GM12878 (cell line): ENCODE results near the gene SECTM1. TPM values are rescaled to one million over a fixed set of nuclear protein-coding genes. Genes with fewer than 3 reads are reported as not detected.

Experiments
- ATAC-seq: fragments of 200-7000 bp; cut with Tn5 transposase; 3 replicates; pipeline ENCODE4 v1.9.1; 2020; ENCODE audit warnings: mild to moderate bottlenecking, moderate library complexity
- BruUV-seq: library from RNA; stranded (reverse); fragments of 400-500 nt; replicated peaks from 2 replicates; lab custom pipeline; 2021; lab: Mats Ljungman, UMichigan
- CTCF ChIA-PET: fragments of 300-600 bp; sonication (Branson Sonifier 250); formaldehyde crosslinking; extraction: SDS; loops from one replicate; lab custom pipeline; 2021; ENCODE audit warnings: inconsistent platforms; lab: Yijun Ruan, JAX
- POLR2A ChIA-PET: fragments of 350-600 bp; formaldehyde crosslinking; extraction: SDS; loops from one replicate; lab custom pipeline; 2021; ENCODE audit warnings: inconsistent platforms; lab: Charles Lee
- RAD21 ChIA-PET: fragments of 300-600 bp; sonication (Branson Sonifier 250); formaldehyde crosslinking; loops from one replicate; lab custom pipeline; 2023; ENCODE audit warnings: antibody characterized with exemption; ENCODE audit not compliant: unreplicated experiment; lab: Charles Lee
- SMC1A ChIA-PET: fragments of 300-600 bp; sonication (Branson Sonifier 250); formaldehyde crosslinking; loops from one replicate; lab custom pipeline; 2023; ENCODE audit not compliant: unreplicated experiment, uncharacterized antibody; lab: Charles Lee
- DNase-seq: peaks from one replicate; pipeline ENCODE4 v3.0.0-alpha.2; 2011; ENCODE audit warnings: low read depth, low spot score
- FAIRE-seq: peaks from 3 replicates; lab custom pipeline; 2011; peaks lifted over from hg19 to GRCh38; lab: Jason Lieb, UNC
- H2AFZ ChIP-seq: 2 replicates; pipeline ENCODE4 v1.6.0; 2011; ENCODE audit warnings: low read depth, low read length, control low read depth; ENCODE audit not compliant: control insufficient read depth
- H3K27ac ChIP-seq: 2 replicates; pipeline ENCODE4 v1.5.1; 2011; ENCODE audit warnings: control low read depth; ENCODE audit not compliant: control insufficient read depth, insufficient read depth
- H3K27me3 ChIP-seq, 2 experiments: replicated peaks in 1 of 2; 2 replicates each; pipeline versions ENCODE4 v1.6.0 to v1.6.1; 2011; ENCODE audit warnings: low read length in 1 of 2; ENCODE audit not compliant: control insufficient read depth in 2 of 2, insufficient read depth in 2 of 2
- H3K36me3 ChIP-seq, 2 experiments: 2 replicates each; pipeline ENCODE4 v1.5.1; 2011; ENCODE audit warnings: low read length in 1 of 2; ENCODE audit not compliant: control insufficient read depth in 2 of 2, insufficient read depth in 2 of 2
- H3K4me1 ChIP-seq: 2 replicates; pipeline ENCODE4 v1.6.1; 2011; ENCODE audit warnings: mild to moderate bottlenecking, low read length, moderate library complexity, mixed read lengths; ENCODE audit not compliant: control insufficient read depth, insufficient read depth
- H3K4me2 ChIP-seq: 2 replicates; pipeline ENCODE4 v1.6.0; 2011; ENCODE audit warnings: control low read depth; ENCODE audit not compliant: control insufficient read depth, insufficient read depth
- H3K4me3 ChIP-seq: fragments of 200-600 bp; sonication (generic); 2 replicates; pipeline ENCODE4 v1.5.1; 2016
- H3K79me2 ChIP-seq: 2 replicates; pipeline ENCODE4 v1.6.0; 2011; ENCODE audit warnings: low read length; ENCODE audit not compliant: control insufficient read depth, insufficient read depth
- H3K9ac ChIP-seq: 2 replicates; pipeline ENCODE4 v1.8.0; 2011; ENCODE audit warnings: low read length, control low read depth, mixed read lengths; ENCODE audit not compliant: control insufficient read depth, insufficient read depth
- H3K9me3 ChIP-seq: replicated peaks from 3 replicates; pipeline ENCODE4 v1.5.1; 2011; ENCODE audit warnings: mild to moderate bottlenecking, low read length; ENCODE audit not compliant: control insufficient read depth, insufficient read depth
- H4K20me1 ChIP-seq: 2 replicates; pipeline ENCODE4 v1.6.0; 2011; ENCODE audit not compliant: control insufficient read depth, insufficient read depth
- BACH1 ChIP-seq: fragments of 450-650 bp; IDR thresholded peaks from 2 replicates; pipeline ENCODE4 v1.6.1; 2017; ENCODE audit warnings: mild to moderate bottlenecking, borderline replicate concordance
- CTCF ChIP-seq, 3 experiments: IDR thresholded peaks in 2 of 3; conservative IDR thresholded peaks in 1 of 3; 2 replicates each; pipeline ENCODE4 v1.5.1; 2011; ENCODE audit warnings: low read depth in 3 of 3, low read length in 3 of 3, mild to moderate bottlenecking in 3 of 3, control low read depth in 2 of 3, moderate library complexity in 2 of 3, inconsistent platforms in 1 of 3, mixed read lengths in 1 of 3; ENCODE audit not compliant: control insufficient read depth in 2 of 3, insufficient read depth in 1 of 3; ENCODE audit errors: extremely low read depth in 1 of 3
- ESRRA ChIP-seq: IDR thresholded peaks from 2 replicates; pipeline ENCODE4 v1.6.1; 2012; ENCODE audit warnings: mild to moderate bottlenecking, low read length, improper control_type of control experiment
- FOS ChIP-seq: IDR thresholded peaks from 3 replicates; pipeline ENCODE4 v1.6.1; 2011; ENCODE audit warnings: borderline replicate concordance; ENCODE audit not compliant: insufficient read length; ENCODE audit errors: extremely low read depth
- HCFC1 ChIP-seq: fragments of 150-350 bp; IDR thresholded peaks from 2 replicates; pipeline ENCODE4 v1.6.1; 2014; ENCODE audit warnings: low read length
- NBN ChIP-seq: fragments of 450-650 bp; IDR thresholded peaks from 2 replicates; pipeline ENCODE4 v1.6.1; 2016
- PAX8 ChIP-seq: fragments of 450-650 bp; IDR thresholded peaks from 2 replicates; pipeline ENCODE4 v1.6.1; 2017; ENCODE audit warnings: mild to moderate bottlenecking, moderate library complexity
- PML ChIP-seq: IDR thresholded peaks from 2 replicates; pipeline ENCODE4 v1.6.1; 2012; ENCODE audit warnings: low read length, inconsistent platforms
- SIX5 ChIP-seq: IDR thresholded peaks from 2 replicates; pipeline ENCODE4 v1.6.1; 2011; ENCODE audit warnings: mild to moderate bottlenecking, low read depth, low read length, moderate library complexity; ENCODE audit not compliant: severe bottlenecking
- SRF ChIP-seq, 2 experiments: IDR thresholded peaks; 2 replicates each; pipeline ENCODE4 v1.6.1; 2011; ENCODE audit warnings: low read depth in 2 of 2, low read length in 2 of 2, mild to moderate bottlenecking in 1 of 2, moderate library complexity in 1 of 2
- TCF7 ChIP-seq: IDR thresholded peaks from 2 replicates; pipeline ENCODE4 v1.6.1; 2014; ENCODE audit warnings: antibody characterized with exemption, borderline replicate concordance
- ZNF24 ChIP-seq: fragments of 450-650 bp; IDR thresholded peaks from 2 replicates; pipeline ENCODE4 v1.6.1; 2017; ENCODE audit warnings: antibody characterized with exemption, mild to moderate bottlenecking
- ZNF687 ChIP-seq: fragments of 450-650 bp; IDR thresholded peaks from 2 replicates; pipeline ENCODE4 v1.6.1; 2017; ENCODE audit warnings: mild to moderate bottlenecking, moderate library complexity
- WGBS: methylation state at CpG from one replicate; pipeline ENCODE4 v1.1.6; 2016; ENCODE audit warnings: low lambda C conversion rate; ENCODE audit not compliant: insufficient replicate concordance, insufficient coverage; ENCODE audit errors: missing lambda C conversion rate; 5-methylcytosine and 5-hydroxymethylcytosine counted together
- in situ Hi-C: fragments of 300-500 bp; cut with MboI; formaldehyde crosslinking; loops from 9 replicates; pipeline ENCODE4 v1.14.3; 2018; ENCODE audit warnings: mixed read lengths
- intact Hi-C: fragments of 100-400 bp; cut with micrococcal nuclease; formaldehyde crosslinking; loops from one replicate; pipeline ENCODE4 v1.14.2; 2022; ENCODE audit not compliant: unreplicated experiment
- polyA plus RNA-seq, 11 experiments: library from polyadenylated mRNA; depleted of rRNA in 4 of 11; unstranded in 6 of 11; stranded (reverse) in 5 of 11; fragments of >200 nt; fragmentation: Nextera tagmentation in 4 of 11; fragmentation: Illumina TruSeq in 1 of 11; extraction: Ambion mirVana in 4 of 11; extraction: Trizol in 1 of 11; gene quantifications; 1 replicate in 1 of 11; 2 replicates in 10 of 11; pipeline versions ENCODE4 v1.2.1 to v1.2.3, GENCODE V29; 2011 to 2016; ENCODE audit warnings: inconsistent platforms in 2 of 11, missing spikeins in 2 of 11, low read depth in 1 of 11
- total RNA-seq, 4 experiments: library from RNA; depleted of rRNA in 3 of 4; stranded (reverse); fragments of >200 nt in 3 of 4; fragmentation: Illumina TruSeq in 1 of 4; extraction: Trizol in 1 of 4; gene quantifications; 2 replicates each; pipeline versions ENCODE4 v1.2.1 to v1.2.3, GENCODE V29; 2013 to 2021

Gene SECTM1
- total and polyA plus RNA-seq, 10 of the 15 experiments (the other 5 are each of a cell fraction or from before 2014, with no cell fraction given): 0.10 to 0.13 (median 0.12) TPM; not detected in 7

GRCh38 chr17:82328994-82329507 lies 4.5 kb downstream of the SECTM1 start:
- ChIA-PET RAD21 (no interaction called here), CTCF (no interaction called here), POLR2A (no interaction called here), SMC1A (no interaction called here)
- Histone ChIP-seq H3K79me2 (no peaks in the 10 kb centered on the region), H3K4me3 (no peak overlapping the region), H4K20me1 (no peaks in the 10 kb centered on the region), H3K9ac (no peak overlapping the region), H3K27me3 (peaks cover 6 to 7% of the 10 kb centered on the region in 2 experiments; a peak in 3 of 4 replicates), H2AFZ (no peak overlapping the region), H3K4me1 (peaks cover 4% of the 10 kb centered on the region), H3K4me2 (no peak overlapping the region), H3K9me3 (no peaks in the 10 kb centered on the region; the same call in 2 of the 3 replicates), H3K27ac (no peak overlapping the region), H3K36me3 (no peaks in the 10 kb centered on the region)
- BruUV-seq: no TSS peak
- 36% methylated on average over 15 of the region's 15 CpGs for WGBS
- ATAC-seq (no peak), DNase-seq (no peak), FAIRE-seq (no peak)
- TF ChIP-seq HCFC1 (no peak), FOS (no peak), PAX8 (no peak), NBN (no peak), CTCF (IDR thresholded peaks at IDR 0.05 in 2 of 3, conservative IDR thresholded peaks at IDR 0.05 in 1 of 3; ENCODE audit: control insufficient read depth in 2 of 3, extremely low read depth in 1 of 3, insufficient read depth in 1 of 3, low read depth in 3 of 3, low read length in 3 of 3) (no peak), ZNF687 (no peak), ZNF24 (no peak), SRF (IDR thresholded peaks at IDR 0.05; ENCODE audit: low read depth in 2 of 2, low read length in 2 of 2) (no peak), ESRRA (no peak), TCF7 (no peak), SIX5 (no peak), BACH1 (no peak), PML (no peak)
- intact Hi-C loops (no loop called here), in situ Hi-C loops (no loop called here)
